Osteocyte (in vitro differentiated cells): Measurements from ENCODE around the gene NXF1. TPM values are rescaled to one million over a fixed set of nuclear protein-coding genes. Genes with fewer than 3 reads are reported as not detected.

Source experiments
- DNase-seq: peaks from one replicate; pipeline ENCODE4 v3.0.0; 2021; ENCODE audit warnings: mixed read lengths; ENCODE audit not compliant: unreplicated experiment; ENCODE audit errors: extremely low spot score
- H3K27ac Mint-ChIP-seq: one replicate; pipeline ENCODE4 v1.8.0; 2021; ENCODE audit warnings: mild to moderate bottlenecking, mixed read lengths; ENCODE audit not compliant: unreplicated experiment
- H3K27me3 Mint-ChIP-seq: one replicate; pipeline ENCODE4 v1.8.0; 2021; ENCODE audit warnings: mixed read lengths; ENCODE audit not compliant: unreplicated experiment
- H3K36me3 Mint-ChIP-seq: one replicate; pipeline ENCODE4 v1.8.0; 2021; ENCODE audit warnings: mixed read lengths; ENCODE audit not compliant: unreplicated experiment
- H3K4me1 Mint-ChIP-seq: one replicate; pipeline ENCODE4 v1.8.0; 2021; ENCODE audit warnings: mixed read lengths; ENCODE audit not compliant: unreplicated experiment
- H3K4me3 Mint-ChIP-seq: one replicate; pipeline ENCODE4 v1.8.0; 2021; ENCODE audit warnings: mild to moderate bottlenecking, moderate library complexity, mixed read lengths; ENCODE audit not compliant: unreplicated experiment
- H3K9me3 Mint-ChIP-seq: one replicate; pipeline ENCODE4 v1.8.0; 2021; ENCODE audit warnings: mixed read lengths; ENCODE audit not compliant: unreplicated experiment
- CTCF ChIP-seq: fragments of 200-600 bp; sonication (generic); IDR thresholded peaks from 2 replicates; pipeline ENCODE4 v1.5.0; 2021; ENCODE audit warnings: antibody characterized with exemption, mild to moderate bottlenecking, moderate library complexity
- total RNA-seq: library from RNA; stranded (reverse); gene quantifications from 2 replicates; pipeline ENCODE4 v1.2.1, GENCODE V29; 2021

Gene NXF1
- total RNA-seq, 1 donor from 2014 or later: 97.5 TPM

GRCh38 chr11:62851807-62852522 is 46.7 kb upstream of the NXF1 start:
- no peak overlapping the region for H3K4me3 Mint-ChIP-seq
- H3K27ac Mint-ChIP-seq: no peak overlapping the region
- no peak for TF ChIP-seq CTCF
- H3K36me3 Mint-ChIP-seq: peaks cover 37% of the 10 kb centered on the region
- no peaks in the 10 kb centered on the region for H3K27me3 Mint-ChIP-seq
- peaks cover 34% of the 10 kb centered on the region for H3K4me1 Mint-ChIP-seq
- no peak for DNase-seq
- H3K9me3 Mint-ChIP-seq: no peaks in the 10 kb centered on the region

DNA sequence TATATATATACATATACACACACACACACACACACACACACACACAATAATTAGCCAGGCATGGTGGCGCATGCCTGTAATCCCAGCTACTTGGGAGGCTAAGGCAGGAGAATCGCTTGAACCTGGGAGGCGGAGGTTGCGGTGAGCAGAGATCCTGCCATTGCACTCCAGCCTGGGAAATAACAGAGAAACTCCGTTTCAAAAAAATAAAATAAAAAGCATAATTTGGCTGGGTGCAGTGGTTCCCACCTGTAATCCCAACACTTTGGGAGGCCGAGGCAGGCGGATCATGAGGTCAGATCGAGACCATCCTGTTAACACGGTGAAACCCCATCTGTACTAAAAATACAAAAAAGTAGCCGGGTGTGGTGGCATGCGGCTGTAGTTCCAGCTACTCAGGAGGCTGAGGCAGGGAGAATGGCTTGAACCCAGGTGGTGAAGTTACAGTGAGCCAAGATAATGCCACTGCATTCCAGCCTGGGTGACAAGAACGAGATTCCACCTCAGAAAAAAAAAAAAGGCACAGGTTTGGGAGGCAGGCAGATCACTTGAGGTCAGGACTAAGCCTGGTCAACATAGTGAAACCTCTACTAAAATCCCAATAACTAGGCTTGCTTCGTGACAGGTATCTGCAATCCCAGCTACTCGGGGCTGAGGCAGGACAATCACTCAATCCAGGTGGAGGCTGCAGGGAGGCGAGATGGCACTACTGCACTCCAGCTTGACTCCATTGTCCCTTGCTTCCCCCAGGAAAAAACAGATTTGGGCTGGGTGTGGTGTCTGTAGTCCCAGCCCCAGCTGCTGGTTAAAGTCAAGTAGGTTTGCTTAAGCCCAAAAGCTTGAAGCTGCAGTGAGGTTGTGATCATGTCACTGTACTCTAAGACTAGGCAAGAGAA is 45.9 kb upstream of the NXF1 start:
- Mint-ChIP-seq H3K27ac (no peak overlapping the region), H3K36me3 (peaks cover 37% of the 10 kb centered on the region), H3K4me3 (no peak overlapping the region), H3K9me3 (no peaks in the 10 kb centered on the region), H3K4me1 (peaks cover 30% of the 10 kb centered on the region), H3K27me3 (no peaks in the 10 kb centered on the region)
- DNase-seq: no peak
- TF ChIP-seq CTCF: no peak

GRCh38 chr11:62847767-62848314 is 42.6 kb upstream of the NXF1 start:
- no peak for TF ChIP-seq CTCF
- H3K4me1 Mint-ChIP-seq: peaks cover 7% of the 10 kb centered on the region
- no peak overlapping the region for H3K27ac Mint-ChIP-seq
- no peak for DNase-seq
- H3K27me3 Mint-ChIP-seq: no peaks in the 10 kb centered on the region
- H3K9me3 Mint-ChIP-seq: no peaks in the 10 kb centered on the region
- no peak overlapping the region for H3K4me3 Mint-ChIP-seq
- peaks cover 14% of the 10 kb centered on the region for H3K36me3 Mint-ChIP-seq

DNA sequence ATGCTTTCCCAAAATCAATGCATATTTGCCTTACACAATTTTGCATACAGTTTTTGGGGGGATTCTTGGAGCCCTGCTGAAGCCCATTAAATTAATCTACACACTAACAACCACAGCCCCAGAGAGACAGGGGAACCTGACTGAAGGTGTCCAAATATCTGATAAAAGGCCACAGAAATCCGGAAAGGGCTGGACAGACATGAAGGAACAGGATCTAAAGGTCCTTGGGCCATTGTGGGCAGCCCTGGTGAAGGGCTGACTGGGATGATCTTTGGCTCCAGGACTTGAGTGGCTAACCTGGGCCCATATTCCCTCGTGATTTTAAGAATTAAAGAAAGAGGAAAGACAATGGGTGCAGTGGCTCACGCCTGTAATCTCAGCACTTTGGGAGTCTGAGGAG is 40.9 kb upstream of the NXF1 start:
- TF ChIP-seq CTCF: no peak
- Mint-ChIP-seq H3K9me3 (no peaks in the 10 kb centered on the region), H3K27me3 (no peaks in the 10 kb centered on the region), H3K36me3 (no peaks in the 10 kb centered on the region), H3K4me3 (no peak overlapping the region), H3K27ac (no peak overlapping the region), H3K4me1 (no peaks in the 10 kb centered on the region)
- DNase-seq: no peak

DNA sequence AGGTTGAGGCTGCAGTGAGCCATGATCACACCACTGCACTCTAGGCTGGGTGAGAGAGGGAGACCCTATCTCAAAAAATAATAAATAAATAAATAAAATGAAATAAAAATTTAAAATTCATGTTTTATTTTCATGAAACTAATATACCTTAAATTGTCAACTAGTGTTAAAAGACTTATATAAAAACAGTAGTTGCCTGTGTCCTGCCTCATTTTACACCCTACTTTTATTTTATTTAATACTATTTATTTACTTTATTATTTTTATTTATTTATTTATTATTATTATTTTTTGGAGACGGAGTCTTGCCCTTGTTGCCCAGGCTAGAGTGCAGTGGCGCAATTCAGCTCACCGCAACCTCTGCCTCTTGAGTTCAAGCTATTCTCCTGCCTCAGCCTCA is 38.9 kb upstream of the NXF1 start:
- H3K9me3 Mint-ChIP-seq: no peaks in the 10 kb centered on the region

More for the DNA sequence above, 38.9 kb upstream of the NXF1 start:
- H3K27me3 Mint-ChIP-seq: no peaks in the 10 kb centered on the region
- H3K4me3 Mint-ChIP-seq: no peak overlapping the region
- H3K36me3 Mint-ChIP-seq: no peaks in the 10 kb centered on the region
- H3K27ac Mint-ChIP-seq: no peak overlapping the region
- DNase-seq: no peak
- H3K4me1 Mint-ChIP-seq: peaks cover 13% of the 10 kb centered on the region
- no peak for TF ChIP-seq CTCF
